HG03196 (cell line): ENCODE results near the gene ADAM12.

Source experiments
- ATAC-seq: cut with Tn5 transposase; IDR thresholded peaks from one replicate; pipeline ENCODE4 v1.9.1; 2021; ENCODE audit not compliant: unreplicated experiment

The ADAM12 gene

GRCh38 chr10:126037946-126038345, 350.3 kb downstream of the ADAM12 start:
- ATAC-seq = no peak

- no peak for ATAC-seq
Measured at GRCh38 chr10:126036515-126036914, 351.8 kb downstream of the ADAM12 start.

GRCh38 chr10:126034586-126034985, 353.7 kb downstream of the ADAM12 start:
- no peak for ATAC-seq

GRCh38 chr10:126029999-126030398, 358.3 kb downstream of the ADAM12 start:
- no peak for ATAC-seq

GRCh38 chr10:126027692-126028091, 360.6 kb downstream of the ADAM12 start:
- no peak for ATAC-seq

- ATAC-seq = no peak
Measured at GRCh38 chr10:126022841-126023240, 365.4 kb downstream of the ADAM12 start.

- no peak for ATAC-seq
Measured at GRCh38 chr10:126021833-126022500, 366.3 kb downstream of the ADAM12 start.

GRCh38 chr10:126017961-126018560, 370.2 kb downstream of the ADAM12 start:
- ATAC-seq = no peak

GRCh38 chr10:126016882-126017281, 371.4 kb downstream of the ADAM12 start:
- no peak for ATAC-seq

GRCh38 chr10:126016156-126016805, 372.0 kb downstream of the ADAM12 start:
- ATAC-seq = no peak

- ATAC-seq = no peak
Measured at GRCh38 chr10:126015413-126015812, 372.9 kb downstream of the ADAM12 start.

- no peak for ATAC-seq
Measured at GRCh38 chr10:126014309-126014708, 374.0 kb downstream of the ADAM12 start.

GRCh38 chr10:126013489-126014281, 374.6 kb downstream of the ADAM12 start:
- no peak for ATAC-seq

GRCh38 chr10:126012485-126012884, 375.8 kb downstream of the ADAM12 start:
- ATAC-seq = no peak

GRCh38 chr10:126011995-126012394, 376.3 kb downstream of the ADAM12 start:
- no peak for ATAC-seq

- ATAC-seq = no peak
Measured at GRCh38 chr10:126009650-126010049, 378.6 kb downstream of the ADAM12 start.

GRCh38 chr10:126006906-126007305, 381.4 kb downstream of the ADAM12 start:
- no peak for ATAC-seq

GRCh38 chr10:126006264-126006663, 382.0 kb downstream of the ADAM12 start:
- no peak for ATAC-seq

GRCh38 chr10:126004752-126005151, 383.5 kb downstream of the ADAM12 start:
- ATAC-seq = no peak

GRCh38 chr10:126001576-126001975, 386.7 kb downstream of the ADAM12 start:
- ATAC-seq = no peak

- no peak for ATAC-seq
Measured at GRCh38 chr10:125999694-126000093, 388.6 kb downstream of the ADAM12 start.

- no peak for ATAC-seq
Measured at GRCh38 chr10:125997586-125997985, 390.7 kb downstream of the ADAM12 start.
